SK-N-MC (cell line): ENCODE data around the gene MED31.

Experiments used
- DNase-seq: peaks from one replicate; pipeline ENCODE4 v3.0.0-alpha.2; 2011; ENCODE audit warnings: low read depth, low spot score
- H3K27ac ChIP-seq: fragments of 200-600 bp; sonication (generic); 2 replicates; pipeline ENCODE4 v1.5.1; 2016; ENCODE audit warnings: mixed run types
- H3K36me3 ChIP-seq: fragments of 200-600 bp; sonication (generic); 2 replicates; pipeline ENCODE4 v1.6.1; 2017; ENCODE audit warnings: antibody characterized with exemption, low read length, mixed read lengths; ENCODE audit not compliant: insufficient read depth
- H3K4me3 ChIP-seq: fragments of 200-600 bp; sonication (generic); 2 replicates; pipeline ENCODE4 v1.5.1; 2016
- H3K9ac ChIP-seq: fragments of 200-600 bp; sonication (generic); 2 replicates; pipeline ENCODE4 v1.8.0; 2017; ENCODE audit warnings: mixed run types, mixed read lengths; ENCODE audit not compliant: insufficient read length
- H3K9me3 ChIP-seq: fragments of 200-600 bp; sonication (generic); 2 replicates; pipeline ENCODE4 v1.6.1; 2017; ENCODE audit warnings: low read depth, mild to moderate bottlenecking, antibody characterized with exemption, low read length, moderate library complexity, mixed read lengths
- EZH2 ChIP-seq: fragments of 200-600 bp; sonication (generic); IDR thresholded peaks from one replicate; pipeline ENCODE4 v1.6.1; 2017; ENCODE audit warnings: antibody characterized with exemption
- FOXP2 ChIP-seq: optimal IDR thresholded peaks from 2 replicates; pipeline ENCODE3; 2011; ENCODE audit warnings: mild to moderate bottlenecking, moderate library complexity; ENCODE audit not compliant: insufficient read depth; ENCODE audit errors: extremely low read length, control extremely low read depth
- POLR2AphosphoS5 ChIP-seq: IDR thresholded peaks from 2 replicates; pipeline ENCODE4 v1.6.1; 2012; ENCODE audit warnings: mild to moderate bottlenecking, low read depth, low read length, borderline replicate concordance

MED31 gene

DNA sequence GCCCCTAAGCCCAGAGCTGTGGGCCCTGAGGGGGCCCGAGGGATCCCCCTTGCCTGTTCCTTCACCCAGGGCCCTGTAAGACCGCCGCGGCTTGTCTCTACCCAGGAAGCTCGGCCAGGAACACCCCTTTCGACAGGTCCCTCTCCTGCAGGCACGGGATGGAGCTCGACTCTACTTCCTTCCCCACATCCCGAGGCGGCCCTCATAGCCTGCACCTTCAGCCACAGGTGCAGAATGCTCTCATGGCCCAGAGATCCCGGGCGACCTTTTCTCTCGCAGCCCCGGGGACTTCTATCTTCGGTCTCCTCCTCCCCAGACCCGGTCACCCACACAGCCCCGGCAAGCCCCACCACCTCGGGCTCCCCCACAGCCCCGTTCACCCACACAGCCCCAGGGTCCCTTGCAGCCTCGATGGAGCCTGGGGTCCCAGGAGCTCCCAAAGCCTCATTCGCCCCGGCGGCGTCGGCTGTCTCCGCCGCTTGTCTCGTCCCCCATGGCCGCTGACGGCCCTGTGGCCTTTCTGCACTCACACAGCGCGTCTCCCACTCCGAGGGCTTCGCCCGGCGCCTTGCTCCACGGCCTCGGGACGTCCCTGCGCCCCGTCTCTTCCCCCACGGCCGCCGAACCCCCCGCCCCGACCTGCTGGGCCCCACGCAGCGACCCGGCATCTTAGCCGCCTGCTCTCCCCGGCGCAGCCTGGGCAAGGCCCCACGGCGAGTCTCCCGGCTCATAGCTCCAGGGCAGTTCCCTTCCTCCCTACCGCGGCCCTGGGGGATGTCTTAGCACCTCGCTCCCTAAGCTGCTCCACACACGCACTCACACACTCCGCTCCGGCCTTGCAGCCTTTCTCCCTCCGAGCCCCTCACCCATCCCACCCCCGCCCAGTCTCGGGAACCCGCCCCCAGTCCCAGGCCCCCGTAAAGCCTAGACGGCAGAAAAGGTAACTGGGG is 11.5 kb downstream of the MED31 start:
- TF ChIP-seq POLR2AphosphoS5 (no peak), FOXP2 (no peak), EZH2 (no peak)
- peak overlapping the region; percentile 88 for H3K9ac ChIP-seq
- no peaks in the 10 kb centered on the region for H3K9me3 ChIP-seq
- H3K27ac ChIP-seq: no peak overlapping the region; the same call in 1 of the 2 replicates
- DNase-seq: no peak
- H3K4me3 ChIP-seq: peak overlapping the region; percentile 93
- peaks cover 32% of the 10 kb centered on the region for H3K36me3 ChIP-seq

DNA sequence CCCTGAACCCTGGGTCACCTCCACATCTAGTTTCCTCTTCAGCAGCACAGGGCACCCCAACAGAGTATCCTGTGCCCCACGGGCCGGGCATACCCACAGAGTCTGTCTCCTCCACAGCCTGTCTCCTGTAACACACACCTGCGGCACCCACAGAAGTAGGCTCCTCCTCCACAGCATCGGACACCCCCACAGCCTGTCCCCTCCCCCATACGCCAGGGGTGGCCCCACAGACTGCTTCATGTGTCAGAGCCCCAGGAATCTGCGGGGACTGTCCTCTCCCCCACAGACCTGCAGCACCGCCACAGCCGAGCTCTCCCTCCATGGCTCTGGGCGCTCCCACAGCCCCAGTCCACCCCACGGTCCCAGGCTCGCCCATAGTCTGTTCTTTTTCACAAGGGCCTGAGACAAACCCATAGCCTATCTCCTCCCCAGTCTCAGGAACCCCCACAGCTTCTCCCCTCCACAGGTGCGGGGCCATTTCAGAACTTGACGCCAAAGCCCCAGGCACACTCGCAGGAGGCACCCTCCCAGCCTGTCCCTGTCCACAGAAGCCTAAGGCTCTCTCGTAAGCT is 12.3 kb downstream of the MED31 start:
- peak overlapping the region; percentile 93 for H3K4me3 ChIP-seq
- TF ChIP-seq FOXP2 (no peak), POLR2AphosphoS5 (no peak), EZH2 (no peak)
- peaks cover 32% of the 10 kb centered on the region for H3K36me3 ChIP-seq
- peak overlapping the region; percentile 88 for H3K9ac ChIP-seq
- H3K9me3 ChIP-seq: no peaks in the 10 kb centered on the region
- no peak for DNase-seq
- H3K27ac ChIP-seq: no peak overlapping the region

DNA sequence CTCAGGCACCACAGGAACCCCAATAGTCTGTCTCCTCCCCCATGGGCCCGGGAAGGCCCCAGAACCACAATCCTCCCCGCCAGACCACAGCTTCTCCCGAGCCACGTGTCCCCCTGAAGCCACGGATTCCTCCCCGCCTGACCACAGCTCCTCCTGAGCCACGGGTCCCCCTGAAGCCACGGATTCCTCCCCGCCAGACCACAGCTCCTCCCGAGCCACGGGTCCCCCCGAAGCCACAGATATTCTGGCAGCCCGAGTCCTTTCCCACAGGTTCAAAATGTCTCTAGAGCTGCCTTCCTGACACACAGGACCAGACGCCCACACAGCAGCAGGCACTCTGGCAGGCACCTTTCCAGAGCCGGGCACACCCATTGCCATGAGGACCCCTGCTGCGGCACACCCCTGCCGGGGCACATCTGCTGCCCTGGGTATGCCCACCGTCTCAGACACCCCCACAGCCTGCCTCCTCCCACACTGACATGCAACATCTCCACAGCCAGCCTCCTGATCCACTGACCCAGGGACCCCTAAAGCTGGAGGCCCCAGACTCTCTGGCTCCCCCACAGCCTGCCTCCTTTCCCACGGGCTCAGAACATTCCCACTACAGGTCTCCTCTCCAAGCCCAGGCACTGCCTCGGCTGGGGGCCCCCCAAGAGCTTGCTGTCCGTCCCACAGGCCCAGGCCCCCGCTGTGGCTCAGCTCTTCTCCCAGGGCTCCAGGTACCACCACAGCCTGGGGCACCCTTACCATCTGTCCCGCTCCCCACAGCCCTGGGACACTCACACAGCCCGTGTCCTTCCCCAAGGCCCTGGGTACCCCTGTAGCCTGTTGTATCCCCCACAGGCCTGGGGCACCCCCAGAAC is 13.1 kb downstream of the MED31 start:
- no peak overlapping the region for H3K9ac ChIP-seq
- H3K4me3 ChIP-seq: no peak overlapping the region
- H3K27ac ChIP-seq: no peak overlapping the region
- DNase-seq: no peak
- peaks cover 32% of the 10 kb centered on the region for H3K36me3 ChIP-seq
- H3K9me3 ChIP-seq: no peaks in the 10 kb centered on the region
- TF ChIP-seq EZH2: no peak

DNA sequence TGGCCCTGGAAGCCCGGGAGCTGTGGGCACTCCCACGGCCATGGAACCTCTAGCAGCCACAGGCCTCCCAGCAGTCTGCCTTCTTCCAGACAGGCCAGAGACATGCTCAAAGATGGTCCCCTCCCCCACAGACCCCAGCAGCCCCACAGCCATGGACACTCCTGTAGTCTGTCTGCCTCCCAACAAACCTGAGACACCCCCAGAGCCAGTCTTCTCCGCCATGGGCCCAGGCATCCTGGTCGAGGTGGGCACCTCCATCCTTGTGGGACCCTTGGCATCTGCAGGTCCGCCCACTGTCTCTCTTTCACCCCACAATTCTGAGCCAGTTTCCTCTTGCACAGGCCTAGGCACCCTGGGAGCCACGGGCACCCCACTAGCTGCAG is 14.0 kb downstream of the MED31 start:
- H3K9me3 ChIP-seq: no peaks in the 10 kb centered on the region
- H3K36me3 ChIP-seq: peaks cover 32% of the 10 kb centered on the region
- DNase-seq: no peak
- no peak overlapping the region for H3K9ac ChIP-seq
- no peak overlapping the region for H3K4me3 ChIP-seq
- H3K27ac ChIP-seq: no peak overlapping the region
- no peak for TF ChIP-seq POLR2AphosphoS5
- no peak for TF ChIP-seq EZH2
- TF ChIP-seq FOXP2: no peak

DNA sequence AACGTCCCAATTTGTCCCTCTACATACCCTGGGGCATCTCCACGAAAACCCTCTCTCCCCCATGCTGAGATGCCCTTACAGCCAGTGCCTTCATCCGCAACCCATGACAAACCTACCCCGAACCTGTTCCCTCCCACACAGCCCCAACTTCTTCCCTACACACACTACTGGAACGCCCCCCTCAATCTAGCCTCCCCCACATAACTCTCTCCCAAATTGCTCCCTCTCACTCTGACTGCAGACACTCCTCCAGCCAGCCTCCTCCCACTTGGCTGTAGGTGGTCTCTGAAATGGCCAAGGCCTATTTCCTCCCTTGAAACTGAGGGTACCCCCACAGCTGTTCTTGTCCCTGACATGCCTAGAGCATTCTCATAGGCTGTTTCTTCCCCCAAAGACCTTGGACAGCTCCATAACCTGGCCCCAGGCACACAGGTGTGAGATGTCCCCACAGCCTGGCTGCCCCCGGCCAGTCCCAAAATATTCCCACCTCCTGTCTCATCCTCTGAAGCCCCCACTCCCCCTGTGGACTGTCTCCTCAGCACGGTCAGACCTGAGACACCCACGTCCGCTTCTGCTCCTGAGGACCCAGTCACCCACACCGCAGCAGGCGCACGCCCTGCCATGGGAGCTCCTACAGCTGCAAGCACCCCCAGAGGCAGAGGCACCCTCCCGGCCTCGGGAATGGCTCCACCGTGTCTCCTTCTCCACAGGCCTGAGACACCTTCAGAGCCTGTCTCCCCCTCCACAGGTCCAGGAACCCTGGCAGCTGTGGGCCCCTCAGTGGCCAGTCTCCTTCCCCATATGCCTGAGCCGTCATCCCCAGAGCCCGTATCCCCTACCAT is 14.6 kb downstream of the MED31 start:
- Histone ChIP-seq H3K9me3 (no peaks in the 10 kb centered on the region), H3K27ac (no peak overlapping the region), H3K4me3 (no peak overlapping the region), H3K9ac (no peak overlapping the region), H3K36me3 (peaks cover 35% of the 10 kb centered on the region)
- no peak for DNase-seq
- TF ChIP-seq FOXP2: no peak
- no peak for TF ChIP-seq EZH2
- no peak for TF ChIP-seq POLR2AphosphoS5

DNA sequence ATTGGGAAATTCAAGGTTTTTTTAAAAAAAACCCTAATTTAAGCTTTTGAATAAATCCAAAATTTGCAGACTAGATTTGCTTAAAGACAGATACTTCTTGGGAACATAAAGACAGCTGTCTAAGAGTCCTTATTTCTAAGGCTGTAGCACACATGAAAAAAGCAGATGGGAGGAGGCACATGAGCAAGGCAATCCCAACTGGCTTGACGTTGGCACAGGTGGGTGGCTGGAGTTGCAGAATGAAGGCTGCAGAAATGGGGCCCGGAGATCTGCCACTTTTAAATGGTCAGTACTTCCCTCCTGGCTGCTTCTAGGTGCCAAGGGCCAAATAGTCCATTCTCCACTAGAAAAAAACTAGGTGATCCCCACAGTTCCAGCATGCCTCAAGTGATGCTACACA is 15.3 kb downstream of the MED31 start:
- no peak for DNase-seq
- peaks cover 41% of the 10 kb centered on the region for H3K36me3 ChIP-seq
- H3K4me3 ChIP-seq: no peak overlapping the region
- TF ChIP-seq POLR2AphosphoS5 (no peak), EZH2 (no peak), FOXP2 (no peak)
- H3K9ac ChIP-seq: no peak overlapping the region
- no peaks in the 10 kb centered on the region for H3K9me3 ChIP-seq
- H3K27ac ChIP-seq: no peak overlapping the region

DNA sequence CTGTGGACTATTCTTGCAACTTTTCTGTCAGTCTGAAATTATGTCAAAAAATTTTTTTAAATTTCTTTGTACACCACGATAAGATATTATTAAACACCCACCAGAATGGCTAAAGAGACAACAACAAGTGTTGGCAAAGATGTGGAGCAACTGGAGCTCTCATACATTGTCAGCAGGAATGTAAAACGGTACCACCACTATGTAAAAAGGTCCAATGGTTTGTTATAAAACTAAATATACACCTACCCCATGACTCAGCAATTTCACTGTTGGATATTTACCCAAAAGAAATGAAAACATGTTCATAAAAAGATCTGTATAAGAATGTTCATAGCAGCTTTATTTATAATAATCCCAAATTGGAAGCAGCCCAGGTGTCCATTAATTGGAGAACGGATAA is 18.1 kb downstream of the MED31 start:
- H3K9ac ChIP-seq: no peak overlapping the region
- H3K36me3 ChIP-seq: peaks cover 65% of the 10 kb centered on the region
- TF ChIP-seq POLR2AphosphoS5: no peak
- TF ChIP-seq EZH2: no peak

DNA sequence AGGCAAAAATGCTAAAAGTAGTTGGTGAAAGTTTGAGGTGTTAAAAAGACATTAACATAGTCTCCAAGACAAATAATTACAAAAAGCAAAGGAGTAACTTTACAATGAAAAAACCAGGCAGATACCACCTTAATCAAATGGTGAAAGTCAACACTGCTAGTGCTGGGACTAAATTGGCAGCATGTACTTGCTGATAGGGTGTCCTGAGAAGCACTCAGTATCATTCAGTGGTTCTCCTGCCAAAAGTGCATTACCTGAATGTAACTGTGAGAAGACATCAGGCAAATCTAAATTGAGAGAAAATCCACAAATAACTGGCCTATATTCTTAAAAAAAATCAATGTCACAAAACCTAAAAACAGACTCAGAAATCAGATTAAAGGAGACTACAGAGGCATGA is 18.9 kb downstream of the MED31 start:
- H3K27ac ChIP-seq: no peak overlapping the region
- H3K9me3 ChIP-seq: no peaks in the 10 kb centered on the region
- DNase-seq: no peak
- no peak overlapping the region for H3K9ac ChIP-seq
- H3K4me3 ChIP-seq: no peak overlapping the region
- no peak for TF ChIP-seq POLR2AphosphoS5
- TF ChIP-seq EZH2: no peak
- no peak for TF ChIP-seq FOXP2
- H3K36me3 ChIP-seq: peaks cover 73% of the 10 kb centered on the region

More for the DNA sequence above, 18.1 kb downstream of the MED31 start:
- Histone ChIP-seq H3K27ac (no peak overlapping the region), H3K9me3 (no peaks in the 10 kb centered on the region), H3K4me3 (no peak overlapping the region)
- DNase-seq: no peak
